Uterus (tissue), 4 donors: ENCODE results near the gene ISOC2. TPM values are rescaled to one million over a fixed set of nuclear protein-coding genes. Genes with fewer than 3 reads are reported as not detected.

Source experiments
- DNase-seq, 2 donors: peaks; one replicate each; pipeline ENCODE4 v3.0.0-alpha.2; 2019 to 2020
- H3K27ac ChIP-seq, 2 donors: fragments of 200-600 bp; sonication (generic); 1 replicate in 1 of 2; 2 replicates in 1 of 2; pipeline ENCODE4 v1.5.1; 2016 to 2018
- H3K27me3 ChIP-seq, 2 donors: fragments of 200-600 bp; sonication (generic); one replicate each; pipeline ENCODE4 v1.5.1; 2018 to 2019; ENCODE audit warnings: control low read depth in 1 of 2
- H3K36me3 ChIP-seq, 2 donors: fragments of 200-600 bp; sonication (generic); one replicate each; pipeline ENCODE4 v1.5.1; 2019; ENCODE audit warnings: control low read depth in 1 of 2
- H3K4me1 ChIP-seq, 2 donors: fragments of 200-600 bp; sonication (generic); one replicate each; pipeline ENCODE4 v1.5.1; 2018 to 2019; ENCODE audit warnings: control low read depth in 1 of 2
- H3K4me3 ChIP-seq, 2 donors: fragments of 200-600 bp; sonication (generic); 1 replicate in 1 of 2; 2 replicates in 1 of 2; pipeline ENCODE4 v1.5.1; 2018 to 2019; ENCODE audit warnings: mild to moderate bottlenecking in 1 of 2
- H3K9me3 ChIP-seq, 2 donors: fragments of 200-600 bp; sonication (generic); one replicate each; pipeline ENCODE4 v1.5.1; 2019; ENCODE audit warnings: control low read depth in 1 of 2
- CTCF ChIP-seq, 4 experiments: fragments of 200-600 bp in 2 of 4; fragments of 450-650 bp in 2 of 4; sonication (generic) in 2 of 4; IDR thresholded peaks; one replicate each; pipeline ENCODE4 v1.5.1; 2016 to 2019; ENCODE audit warnings: antibody characterized with exemption in 4 of 4, mild to moderate bottlenecking in 2 of 4, moderate library complexity in 1 of 4
- POLR2A ChIP-seq, 2 donors: fragments of 450-650 bp; IDR thresholded peaks; one replicate each; pipeline ENCODE4 v1.6.1; 2016; ENCODE audit warnings: antibody characterized with exemption in 2 of 2, mild to moderate bottlenecking in 1 of 2, moderate library complexity in 1 of 2
- intact Hi-C: fragments of 100-400 bp; cut with DNase I; formaldehyde crosslinking; loops from one replicate; pipeline ENCODE4 v1.15.1; 2023; ENCODE audit warnings: low total_unique reads
- total RNA-seq, 4 donors: library from RNA; depleted of rRNA in 3 of 4; stranded (reverse); fragments of >200 nt in 3 of 4; gene quantifications; one replicate each; pipeline versions ENCODE4 v1.1.0 to v1.2.4, GENCODE V29; 2014 to 2023
- donor health status: DM: yes; HTN: yes; CAD: no.

The ISOC2 gene
- total RNA-seq, 4 donors from 2014 or later: 1.2 to 78.6 (median 23.8) TPM

GRCh38 chr19:55471266-55471665 is 9.8 kb upstream of the ISOC2 start:
- no peak for DNase-seq
- no peaks in the 10 kb centered on the region for H3K9me3 ChIP-seq
- H3K36me3 ChIP-seq: no peaks in the 10 kb centered on the region
- no peak overlapping the region for H3K27ac ChIP-seq
- H3K4me1 ChIP-seq: peaks cover 0 to 7% of the 10 kb centered on the region in 2 donors
- no peak overlapping the region for H3K4me3 ChIP-seq
- intact Hi-C loops: no loop called here
- H3K27me3 ChIP-seq: no peaks in the 10 kb centered on the region
- no peak for TF ChIP-seq CTCF (IDR thresholded peaks at IDR 0.05)
- TF ChIP-seq POLR2A (IDR thresholded peaks at IDR 0.05): no peak

GRCh38 chr19:55468054-55468393 is 6.6 kb upstream of the ISOC2 start:
- no peaks in the 10 kb centered on the region for H3K9me3 ChIP-seq

GRCh38 chr19:55467236-55468053 is 6.0 kb upstream of the ISOC2 start:
- peak; percentile 65 to 79 for DNase-seq
- TF ChIP-seq POLR2A (IDR thresholded peaks at IDR 0.05): no peak
- TF ChIP-seq CTCF (IDR thresholded peaks at IDR 0.05): peak; percentile 91 to 99 (median 96)
- no peaks in the 10 kb centered on the region for H3K27me3 ChIP-seq
- H3K9me3 ChIP-seq: no peaks in the 10 kb centered on the region
- no peaks in the 10 kb centered on the region for H3K36me3 ChIP-seq
- intact Hi-C loops: loop anchor here (5.0 kb wide), 1 partner anchor 35 kb away; no protein-coding TSS in a partner anchor
- no peak overlapping the region for H3K4me3 ChIP-seq
- H3K27ac ChIP-seq: peak overlapping the region in 1 of 2 donors; percentile 47
- H3K4me1 ChIP-seq: no peaks in the 10 kb centered on the region

More at GRCh38 chr19:55468054-55468393, 6.6 kb upstream of the ISOC2 start:
- Histone ChIP-seq H3K4me1 (no peaks in the 10 kb centered on the region), H3K4me3 (no peak overlapping the region), H3K27ac (no peak overlapping the region), H3K27me3 (no peaks in the 10 kb centered on the region), H3K36me3 (no peaks in the 10 kb centered on the region)
- TF ChIP-seq CTCF (IDR thresholded peaks at IDR 0.05) (no peak), POLR2A (IDR thresholded peaks at IDR 0.05) (no peak)
- intact Hi-C loops: loop anchor here (5.0 kb wide), 1 partner anchor 34 kb away; no protein-coding TSS in a partner anchor
- no peak for DNase-seq

GRCh38 chr19:55466241-55466614 is 4.8 kb upstream of the ISOC2 start:
- no peaks in the 10 kb centered on the region for H3K36me3 ChIP-seq
- H3K27ac ChIP-seq: no peak overlapping the region
- TF ChIP-seq CTCF (IDR thresholded peaks at IDR 0.05): no peak
- TF ChIP-seq POLR2A (IDR thresholded peaks at IDR 0.05): no peak
- intact Hi-C loops: loop anchor here (5.0 kb wide), 1 partner anchor 36 kb away; no protein-coding TSS in a partner anchor
- DNase-seq: no peak
- H3K4me3 ChIP-seq: no peak overlapping the region
- no peaks in the 10 kb centered on the region for H3K9me3 ChIP-seq
- no peaks in the 10 kb centered on the region for H3K4me1 ChIP-seq
- H3K27me3 ChIP-seq: no peaks in the 10 kb centered on the region

GRCh38 chr19:55465460-55466240 is 4.2 kb upstream of the ISOC2 start:
- no peak for DNase-seq
- intact Hi-C loops: loop anchor here (5.0 kb wide), 1 partner anchor 37 kb away; no protein-coding TSS in a partner anchor
- H3K4me3 ChIP-seq: no peak overlapping the region
- H3K27ac ChIP-seq: no peak overlapping the region
- no peaks in the 10 kb centered on the region for H3K36me3 ChIP-seq
- H3K27me3 ChIP-seq: no peaks in the 10 kb centered on the region
- TF ChIP-seq CTCF (IDR thresholded peaks at IDR 0.05) (no peak), POLR2A (IDR thresholded peaks at IDR 0.05) (no peak)
- no peaks in the 10 kb centered on the region for H3K9me3 ChIP-seq
- H3K4me1 ChIP-seq: no peaks in the 10 kb centered on the region
